T-cell (primary cell): ENCODE data around the gene PLS1. TPM values are rescaled to one million over a fixed set of nuclear protein-coding genes. Genes with fewer than 3 reads are reported as not detected.
"Not testable (repeated sequence)": the region's sequence is repeated elsewhere in the genome, so short reads cannot be mapped to it uniquely, and the experiment has no call there.

Source experiments
- ATAC-seq, 4 experiments: fragments of 200-7000 bp in 3 of 4; fragments of 150-1000 bp in 1 of 4; cut with Tn5 transposase; replicated peaks in 1 of 4; 1 replicate in 3 of 4; 2 replicates in 1 of 4; pipeline ENCODE4 v1.10.0; 2021; ENCODE audit warnings: moderate library complexity in 3 of 4, mild to moderate bottlenecking in 2 of 4, moderate number of reproducible peaks in 1 of 4
- CTCF ChIA-PET, 2 donors: fragments of 300-600 bp; sonication (Branson Sonifier 250); formaldehyde crosslinking; loops; one replicate each; lab custom pipeline; 2022; ENCODE audit warnings: antibody characterized with exemption in 2 of 2; lab: Charles Lee
- POLR2A ChIA-PET, 2 donors: fragments of 300-600 bp; sonication (Branson Sonifier 250); formaldehyde crosslinking; loops; one replicate each; lab custom pipeline; 2022; ENCODE audit warnings: antibody characterized with exemption in 2 of 2; lab: Charles Lee
- DNase-seq, 35 experiments: peaks; one replicate each; pipeline versions ENCODE4 v3.0.0 to v3.0.0-alpha.2; 2013 to 2023
- H3K27ac ChIP-seq: one replicate; pipeline ENCODE4 v1.5.1; 2013; ENCODE audit warnings: low read length
- H3K27me3 ChIP-seq, 2 experiments: replicated peaks in 1 of 2; 1 replicate in 1 of 2; 2 replicates in 1 of 2; pipeline versions ENCODE4 v1.6.1 to v1.7.0; 2013; ENCODE audit warnings: low read length in 1 of 2, mixed read lengths in 1 of 2; ENCODE audit not compliant: control insufficient read depth in 2 of 2, insufficient read depth in 2 of 2; ENCODE audit errors: extremely low read depth in 1 of 2
- H3K36me3 ChIP-seq, 2 donors: 1 replicate in 1 of 2; 2 replicates in 1 of 2; pipeline versions ENCODE4 v1.6.1 to v1.7.0; 2013; ENCODE audit warnings: low read length in 1 of 2; ENCODE audit not compliant: control insufficient read depth in 2 of 2, insufficient read depth in 1 of 2; ENCODE audit errors: extremely low read depth in 1 of 2
- H3K4me1 ChIP-seq, 2 experiments: 1 replicate in 1 of 2; 2 replicates in 1 of 2; pipeline versions ENCODE4 v1.6.1 to v1.7.0; 2013; ENCODE audit warnings: low read length in 2 of 2, mixed read lengths in 1 of 2; ENCODE audit not compliant: insufficient read depth in 2 of 2, control insufficient read depth in 1 of 2; ENCODE audit errors: extremely low read depth in 1 of 2
- H3K4me3 ChIP-seq, 2 donors: 1 replicate in 1 of 2; 2 replicates in 1 of 2; pipeline versions ENCODE4 v1.5.1 to v1.7.0; 2013; ENCODE audit warnings: mild to moderate bottlenecking in 2 of 2, low read length in 1 of 2, moderate library complexity in 1 of 2; ENCODE audit not compliant: control insufficient read depth in 1 of 2; ENCODE audit errors: extremely low read depth in 1 of 2
- H3K9me3 ChIP-seq: 2 replicates; pipeline ENCODE4 v1.7.0; 2013
- H3K27ac Mint-ChIP-seq, 2 donors: one replicate each; pipeline ENCODE4 v1.8.0; 2020 to 2021; ENCODE audit warnings: mild to moderate bottlenecking in 2 of 2, mixed read lengths in 2 of 2
- H3K27me3 Mint-ChIP-seq, 2 donors: one replicate each; pipeline ENCODE4 v1.8.0; 2021 to 2022; ENCODE audit warnings: mixed read lengths in 2 of 2
- H3K36me3 Mint-ChIP-seq: one replicate; pipeline ENCODE4 v1.8.0; 2021; ENCODE audit warnings: mixed read lengths
- H3K4me1 Mint-ChIP-seq, 3 donors: one replicate each; pipeline ENCODE4 v1.8.0; 2020 to 2022; ENCODE audit warnings: mixed read lengths in 3 of 3, mild to moderate bottlenecking in 1 of 3
- H3K4me3 Mint-ChIP-seq, 3 donors: one replicate each; pipeline ENCODE4 v1.8.0; 2020 to 2022; ENCODE audit warnings: mild to moderate bottlenecking in 3 of 3, mixed read lengths in 3 of 3, moderate library complexity in 3 of 3
- H3K9me3 Mint-ChIP-seq, 3 donors: one replicate each; pipeline ENCODE4 v1.8.0; 2020 to 2022; ENCODE audit warnings: mixed read lengths in 3 of 3
- WGBS: methylation state at CpG from one replicate; pipeline ENCODE4 v1.1.5; 2013; ENCODE audit warnings: missing lambda C conversion rate; ENCODE audit not compliant: insufficient coverage; 5-methylcytosine and 5-hydroxymethylcytosine counted together
- total RNA-seq, 35 experiments: library from RNA in 6 of 35; stranded (reverse) in 6 of 35; fragments of 120-200 nt in 1 of 35; gene quantifications; one replicate each; pipeline versions ENCODE4 v1.2.1 to v1.2.4 and lab custom pipeline; 2013 to 2026

PLS1 gene
- total RNA-seq, 5 donors from 2014 or later (not counting 1 experiment from before 2014, with no cell fraction given): 0.84 to 3.6 (median 1.8) TPM

DNA sequence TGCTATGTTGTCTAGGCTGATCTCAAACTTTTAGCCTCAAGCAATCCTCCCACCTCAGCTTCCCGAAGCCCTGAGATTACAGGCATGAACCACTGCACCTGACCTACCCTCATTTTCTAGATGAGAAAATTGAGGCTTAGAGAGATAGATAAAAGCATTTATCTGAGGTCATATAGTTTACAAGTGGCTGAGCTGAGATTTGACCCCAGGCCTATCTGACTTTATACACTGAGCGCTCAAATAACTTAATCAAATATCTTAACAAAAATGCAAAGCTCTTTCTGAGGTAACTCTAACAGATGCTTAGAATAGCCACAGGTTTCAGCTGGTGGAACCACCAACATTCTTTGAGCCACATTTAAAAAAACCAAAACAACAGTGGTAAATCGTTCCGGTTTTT lies 5.5 kb downstream of the PLS1 start:
- CTCF ChIA-PET: interaction anchor here in 1 of 2 donors (0.7 kb wide), 1 partner anchor 401 kb away, joined by 4 read pairs; no protein-coding TSS in a partner anchor

GRCh38 chr3:142602619-142603385 lies 6.6 kb downstream of the PLS1 start:
- no peaks in the 10 kb centered on the region for H3K27me3 Mint-ChIP-seq
- H3K4me1 Mint-ChIP-seq: peaks cover 3 to 5% (median 4%) of the 10 kb centered on the region in 3 donors
- WGBS: 86% methylated on average over 6 of the region's 13 CpGs
- no peaks in the 10 kb centered on the region for H3K36me3 Mint-ChIP-seq
- H3K9me3 ChIP-seq: no peaks in the 10 kb centered on the region
- H3K4me1 ChIP-seq: no peaks in the 10 kb centered on the region
- DNase-seq (no peak), ATAC-seq (no peak)
- POLR2A ChIA-PET: no interaction called here
- no peak overlapping the region for H3K4me3 ChIP-seq
- H3K27ac Mint-ChIP-seq: no peak overlapping the region
- H3K27me3 ChIP-seq: no peaks in the 10 kb centered on the region
- CTCF ChIA-PET: interaction anchor here in 1 of 2 donors (0.6 to 0.7 kb wide), 2 partner anchors 13 to 400 kb away, joined by 3 to 4 read pairs; no protein-coding TSS in a partner anchor
- H3K36me3 ChIP-seq: no peaks in the 10 kb centered on the region
- no peaks in the 10 kb centered on the region for H3K9me3 Mint-ChIP-seq
- no peak overlapping the region for H3K4me3 Mint-ChIP-seq
- H3K27ac ChIP-seq: no peak overlapping the region

More for the DNA sequence above, 5.5 kb downstream of the PLS1 start:
- POLR2A ChIA-PET: interaction anchor here (0.6 to 0.7 kb wide), 3 partner anchors 22 to 1140 kb away, joined by 3 to 5 read pairs (median 5); no protein-coding TSS in a partner anchor
- H3K9me3 ChIP-seq: no peaks in the 10 kb centered on the region
- DNase-seq: no peak
- H3K36me3 ChIP-seq: no peaks in the 10 kb centered on the region
- H3K4me1 Mint-ChIP-seq: peaks cover 11 to 12% (median 12%) of the 10 kb centered on the region in 3 donors
- H3K4me3 ChIP-seq: no peak overlapping the region
- no peaks in the 10 kb centered on the region for H3K9me3 Mint-ChIP-seq
- H3K36me3 Mint-ChIP-seq: no peaks in the 10 kb centered on the region
- ATAC-seq: no peak
- WGBS: 100% methylated on average over 1 of the region's 4 CpGs
- H3K27ac ChIP-seq: no peak overlapping the region
- H3K4me3 Mint-ChIP-seq: no peak overlapping the region
- peaks cover 2% of the 10 kb centered on the region in 2 experiments for H3K4me1 ChIP-seq
- H3K27me3 Mint-ChIP-seq: no peaks in the 10 kb centered on the region
- H3K27me3 ChIP-seq: no peaks in the 10 kb centered on the region
- no peak overlapping the region for H3K27ac Mint-ChIP-seq

- POLR2A ChIA-PET, H3K4me1 Mint-ChIP-seq, H3K9me3 ChIP-seq, H3K36me3 Mint-ChIP-seq, ATAC-seq, H3K4me1 ChIP-seq, H3K9me3 Mint-ChIP-seq, H3K27ac ChIP-seq, H3K36me3 ChIP-seq, DNase-seq, H3K27ac Mint-ChIP-seq, H3K4me3 ChIP-seq, H3K27me3 ChIP-seq, H3K27me3 Mint-ChIP-seq, H3K4me3 Mint-ChIP-seq: not testable (repeated sequence)
- CTCF ChIA-PET: interaction anchor here in 1 of 2 donors (0.6 kb wide), 1 partner anchor 13 kb away, joined by 3 read pairs; no protein-coding TSS in a partner anchor
- 82% methylated on average over 4 of the region's 7 CpGs for WGBS
These were observed 7.2 kb downstream of the PLS1 start for GRCh38 chr3:142603386-142603705.

DNA sequence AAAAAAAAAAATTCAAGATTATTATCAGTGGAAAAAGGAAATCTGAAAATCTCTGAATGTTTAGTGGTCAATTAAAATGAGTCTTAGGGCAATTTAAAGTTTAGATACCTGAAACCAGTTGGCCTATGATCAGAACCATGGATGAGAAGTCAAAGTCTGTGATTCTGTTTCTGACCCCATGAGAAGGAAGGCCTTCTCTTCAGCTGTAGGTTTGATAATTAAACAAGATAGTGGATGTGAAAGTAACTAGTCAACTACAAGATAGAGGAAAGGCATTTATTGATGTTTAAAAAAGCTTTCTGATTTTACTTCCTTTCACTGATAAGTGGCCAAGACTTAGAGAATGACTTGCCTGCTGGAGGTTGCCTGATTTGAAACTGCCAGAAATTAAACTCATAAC lies 8.7 kb downstream of the PLS1 start:
- DNase-seq (no peak), ATAC-seq (no peak)
- no peaks in the 10 kb centered on the region for H3K9me3 ChIP-seq
- no peaks in the 10 kb centered on the region for H3K4me1 ChIP-seq
- ChIA-PET CTCF (no interaction called here), POLR2A (no interaction called here)
- no peak overlapping the region for H3K27ac Mint-ChIP-seq
- no peak overlapping the region for H3K4me3 Mint-ChIP-seq
- no peaks in the 10 kb centered on the region for H3K4me1 Mint-ChIP-seq
- H3K36me3 Mint-ChIP-seq: no peaks in the 10 kb centered on the region
- no peaks in the 10 kb centered on the region for H3K9me3 Mint-ChIP-seq
- H3K4me3 ChIP-seq: no peak overlapping the region
- H3K27ac ChIP-seq: no peak overlapping the region
- H3K36me3 ChIP-seq: no peaks in the 10 kb centered on the region
- H3K27me3 Mint-ChIP-seq: no peaks in the 10 kb centered on the region
- no peaks in the 10 kb centered on the region for H3K27me3 ChIP-seq

DNA sequence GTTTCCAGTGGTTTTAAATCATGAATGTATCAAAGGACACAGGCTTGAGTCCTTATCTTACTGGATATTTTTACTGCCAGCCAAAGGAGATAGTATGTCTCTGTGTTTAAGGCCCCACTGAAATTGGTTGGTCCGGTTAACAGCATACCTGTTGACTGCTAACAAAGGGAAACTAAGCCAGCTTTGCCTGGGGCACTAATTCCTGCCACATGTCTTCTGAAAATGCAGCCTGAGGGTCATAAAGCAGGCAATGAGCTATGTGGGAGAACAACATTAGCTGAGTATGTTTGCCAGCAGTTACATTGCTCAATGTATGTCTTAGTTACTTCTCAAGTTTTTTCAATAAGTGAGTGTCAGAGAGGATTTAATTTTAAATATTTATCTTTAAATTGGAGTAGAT lies 12.4 kb downstream of the PLS1 start:
- H3K9me3 Mint-ChIP-seq: no peaks in the 10 kb centered on the region
- no peaks in the 10 kb centered on the region for H3K36me3 Mint-ChIP-seq
- ATAC-seq (no peak), DNase-seq (no peak)
- no peaks in the 10 kb centered on the region for H3K27me3 ChIP-seq
- H3K27ac Mint-ChIP-seq: no peak overlapping the region
- CTCF ChIA-PET: no interaction called here
- H3K4me1 Mint-ChIP-seq: no peaks in the 10 kb centered on the region
- no peaks in the 10 kb centered on the region for H3K36me3 ChIP-seq
- no peak overlapping the region for H3K27ac ChIP-seq
- WGBS: no CpG with 5 or more reads among the region's 1 CpG
- H3K4me3 Mint-ChIP-seq: no peak overlapping the region
- H3K4me3 ChIP-seq: no peak overlapping the region
- POLR2A ChIA-PET: no interaction called here
- no peaks in the 10 kb centered on the region for H3K27me3 Mint-ChIP-seq
- no peaks in the 10 kb centered on the region for H3K4me1 ChIP-seq
- H3K9me3 ChIP-seq: no peaks in the 10 kb centered on the region

DNA sequence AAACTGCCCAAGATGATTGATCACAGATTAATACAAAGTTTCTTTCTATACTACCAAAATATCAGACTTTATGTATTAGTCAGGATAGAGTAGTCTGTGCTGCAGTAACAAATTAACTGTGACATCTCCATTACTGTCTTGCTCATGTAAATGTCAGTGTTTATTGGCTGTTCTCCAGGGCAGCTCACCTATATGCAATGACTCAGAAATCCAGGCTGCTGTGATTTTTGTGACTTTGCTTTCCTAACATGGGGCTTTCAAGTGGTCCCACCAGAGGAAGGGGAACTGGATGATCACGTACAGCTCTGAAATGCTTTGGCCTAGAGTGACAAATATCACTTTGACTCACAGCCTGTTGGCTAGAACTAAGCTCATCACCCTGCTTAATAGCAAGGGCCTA lies 12.9 kb downstream of the PLS1 start:
- Mint-ChIP-seq H3K4me1 (no peaks in the 10 kb centered on the region), H3K27me3 (no peaks in the 10 kb centered on the region), H3K4me3 (no peak overlapping the region), H3K36me3 (no peaks in the 10 kb centered on the region), H3K27ac (no peak overlapping the region), H3K9me3 (no peaks in the 10 kb centered on the region)
- ChIA-PET CTCF (interaction anchor here in 1 of 2 donors (1.6 kb wide), 1 partner anchor 9 kb away, joined by 3 read pairs; no protein-coding TSS in a partner anchor), POLR2A (no interaction called here)
- no peaks in the 10 kb centered on the region for H3K27me3 ChIP-seq
- 0% methylated on average over 1 of the region's 1 CpG for WGBS
- H3K27ac ChIP-seq: no peak overlapping the region
- no peak for ATAC-seq
- H3K4me3 ChIP-seq: no peak overlapping the region
- no peaks in the 10 kb centered on the region for H3K36me3 ChIP-seq
- no peaks in the 10 kb centered on the region for H3K4me1 ChIP-seq
- no peak for DNase-seq
- H3K9me3 ChIP-seq: no peaks in the 10 kb centered on the region
